ENCODE measurements around the gene ST6GALNAC3. TPM values are rescaled to one million over a fixed set of nuclear protein-coding genes. Genes with fewer than 3 reads are reported as not detected.

The ST6GALNAC3 gene
- total RNA-seq, 1 donor from 2014 or later, result 11.0 TPM

DNA sequence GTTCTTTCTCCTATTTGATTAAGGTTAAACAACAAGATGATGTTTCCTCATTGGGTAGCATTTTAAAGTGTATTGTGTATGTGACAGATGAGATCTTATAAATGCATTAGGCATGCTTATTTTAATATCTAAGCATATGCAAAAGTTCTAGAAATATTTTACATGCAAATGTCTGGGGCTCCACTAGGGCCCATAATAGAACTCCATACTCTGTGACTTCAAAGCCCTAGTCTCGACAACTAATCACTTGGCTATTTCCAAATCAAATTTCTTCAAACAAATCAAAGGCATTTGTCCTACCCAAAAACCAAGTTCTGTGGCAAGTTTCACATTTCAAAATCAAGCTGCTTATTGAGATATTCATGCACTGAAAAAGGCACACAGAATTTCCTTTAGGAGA is 407.1 kb downstream of the ST6GALNAC3 start:
- Mint-ChIP-seq H3K4me3 (ENCODE audit: low read depth) (no peak overlapping the region), H3K4me1 (ENCODE audit: low read depth) (peaks cover 3% of the 10 kb centered on the region), H3K9me3 (ENCODE audit: low read depth) (peaks cover 10% of the 10 kb centered on the region), H3K27ac (no peak overlapping the region), H3K27me3 (no peaks in the 10 kb centered on the region), H3K36me3 (ENCODE audit: insufficient read depth) (no peaks in the 10 kb centered on the region)
- TF ChIP-seq CTCF (IDR thresholded peaks at IDR 0.05; ENCODE audit: unreplicated experiment), result no peak
- DNase-seq (ENCODE audit: low spot score, unreplicated experiment), result no peak

GRCh38 chr1:76482272-76482671 is 407.7 kb downstream of the ST6GALNAC3 start:
- H3K36me3 Mint-ChIP-seq (ENCODE audit: insufficient read depth), result no peaks in the 10 kb centered on the region
- H3K4me3 Mint-ChIP-seq (ENCODE audit: low read depth), result no peak overlapping the region
- no peak overlapping the region for H3K27ac Mint-ChIP-seq
- no peak for TF ChIP-seq CTCF (IDR thresholded peaks at IDR 0.05; ENCODE audit: unreplicated experiment)
- peaks cover 11% of the 10 kb centered on the region for H3K9me3 Mint-ChIP-seq (ENCODE audit: low read depth)
- H3K27me3 Mint-ChIP-seq, result no peaks in the 10 kb centered on the region
- H3K4me1 Mint-ChIP-seq (ENCODE audit: low read depth), result peaks cover 3% of the 10 kb centered on the region
- DNase-seq (ENCODE audit: low spot score, unreplicated experiment), result no peak

- no peak for TF ChIP-seq CTCF (IDR thresholded peaks at IDR 0.05; ENCODE audit: unreplicated experiment)
- H3K27ac Mint-ChIP-seq, result no peak overlapping the region
Observed at GRCh38 chr1:76491737-76492136, 417.2 kb downstream of the ST6GALNAC3 start.

DNA sequence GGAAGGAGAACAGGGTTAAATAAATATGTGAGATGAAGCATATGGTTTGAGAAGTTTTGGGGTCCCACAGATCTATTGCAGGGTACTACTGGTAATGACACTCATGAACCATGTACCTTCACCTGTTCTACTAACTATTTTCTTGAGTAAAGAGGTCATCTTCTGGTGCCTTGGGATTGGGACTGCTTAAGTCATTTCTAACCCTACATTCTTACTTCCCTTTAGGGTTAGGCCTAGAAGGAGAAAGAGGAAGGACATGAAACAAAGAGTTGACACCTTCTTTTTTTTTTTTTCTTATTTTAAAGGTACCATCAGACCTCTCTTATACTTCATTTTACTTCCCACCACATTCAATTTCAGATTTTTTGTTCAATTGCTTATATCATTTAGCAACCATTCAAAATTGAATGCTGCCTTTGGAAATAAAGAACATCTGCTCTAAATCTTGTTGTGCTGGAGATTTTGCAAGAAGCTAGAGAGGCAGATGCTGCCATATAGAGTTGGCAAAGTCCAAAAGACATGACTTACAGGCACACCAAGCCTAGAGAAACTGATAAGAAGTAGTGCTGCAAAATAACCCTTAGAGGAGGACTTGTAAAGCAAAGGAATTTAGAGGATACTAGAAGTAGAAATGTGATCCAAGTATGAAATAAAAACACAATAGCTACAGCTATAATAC is 418.3 kb downstream of the ST6GALNAC3 start:
- no peaks in the 10 kb centered on the region for H3K27me3 Mint-ChIP-seq
- H3K9me3 Mint-ChIP-seq (ENCODE audit: low read depth), result no peaks in the 10 kb centered on the region
- no peaks in the 10 kb centered on the region for H3K36me3 Mint-ChIP-seq (ENCODE audit: insufficient read depth)
- no peak for TF ChIP-seq CTCF (IDR thresholded peaks at IDR 0.05; ENCODE audit: unreplicated experiment)
- no peak overlapping the region for H3K4me3 Mint-ChIP-seq (ENCODE audit: low read depth)
- H3K27ac Mint-ChIP-seq, result no peak overlapping the region
- H3K4me1 Mint-ChIP-seq (ENCODE audit: low read depth), result peaks cover 3% of the 10 kb centered on the region
- no peak for DNase-seq (ENCODE audit: low spot score, unreplicated experiment)

More at GRCh38 chr1:76491737-76492136, 417.2 kb downstream of the ST6GALNAC3 start:
- Mint-ChIP-seq H3K36me3 (ENCODE audit: insufficient read depth) (no peaks in the 10 kb centered on the region), H3K27me3 (no peaks in the 10 kb centered on the region), H3K9me3 (ENCODE audit: low read depth) (peaks cover 3% of the 10 kb centered on the region), H3K4me1 (ENCODE audit: low read depth) (peaks cover 3% of the 10 kb centered on the region), H3K4me3 (ENCODE audit: low read depth) (no peak overlapping the region)
- no peak for DNase-seq (ENCODE audit: low spot score, unreplicated experiment)

GRCh38 chr1:76494807-76495206 is 420.3 kb downstream of the ST6GALNAC3 start:
- Mint-ChIP-seq H3K36me3 (ENCODE audit: insufficient read depth) (no peaks in the 10 kb centered on the region), H3K27me3 (no peaks in the 10 kb centered on the region), H3K4me1 (ENCODE audit: low read depth) (peaks cover 3% of the 10 kb centered on the region), H3K9me3 (ENCODE audit: low read depth) (no peaks in the 10 kb centered on the region), H3K4me3 (ENCODE audit: low read depth) (no peak overlapping the region), H3K27ac (no peak overlapping the region)
- TF ChIP-seq CTCF (IDR thresholded peaks at IDR 0.05; ENCODE audit: unreplicated experiment), result no peak
- DNase-seq (ENCODE audit: low spot score, unreplicated experiment), result no peak
